Astrocyte (in vitro differentiated cells and primary cell): ENCODE measurements around the gene EPHB1.

ENCODE experiments used
- EZH2 ChIP-seq: IDR thresholded peaks from 2 replicates; pipeline ENCODE4 v1.6.1; 2012; ENCODE audit warnings: mild to moderate bottlenecking, low read length, inconsistent platforms; ENCODE audit not compliant: insufficient read depth
- TF ChIP-seq, protein P1 (sequence below): IDR thresholded peaks from 2 replicates; pipeline ENCODE4 v1.5.1; 2011; ENCODE audit warnings: low read depth, mild to moderate bottlenecking, inconsistent platforms, low read length, moderate library complexity; ENCODE audit not compliant: insufficient read depth

DNA sequence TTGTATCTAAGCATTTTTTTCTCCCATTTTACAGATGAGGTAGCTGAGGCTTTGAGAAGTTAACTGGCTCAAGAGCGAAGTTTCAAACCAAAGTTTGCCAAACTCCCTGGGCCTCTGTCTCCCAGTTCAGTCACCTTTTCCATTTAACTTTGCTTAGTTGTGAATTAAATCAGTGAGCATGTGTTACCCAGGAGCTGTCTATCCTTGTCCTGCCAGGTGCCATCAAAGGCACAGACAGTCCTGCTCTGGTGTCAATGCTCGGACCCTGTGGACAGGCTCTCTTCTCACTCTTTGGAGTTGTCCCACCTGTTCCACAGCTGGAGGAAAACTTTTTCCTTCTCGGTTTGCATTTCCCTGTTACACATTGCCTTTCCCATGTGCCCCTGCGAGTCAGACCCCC is 8.6 kb downstream of the EPHB1 start:
- TF ChIP-seq, protein P1, sequence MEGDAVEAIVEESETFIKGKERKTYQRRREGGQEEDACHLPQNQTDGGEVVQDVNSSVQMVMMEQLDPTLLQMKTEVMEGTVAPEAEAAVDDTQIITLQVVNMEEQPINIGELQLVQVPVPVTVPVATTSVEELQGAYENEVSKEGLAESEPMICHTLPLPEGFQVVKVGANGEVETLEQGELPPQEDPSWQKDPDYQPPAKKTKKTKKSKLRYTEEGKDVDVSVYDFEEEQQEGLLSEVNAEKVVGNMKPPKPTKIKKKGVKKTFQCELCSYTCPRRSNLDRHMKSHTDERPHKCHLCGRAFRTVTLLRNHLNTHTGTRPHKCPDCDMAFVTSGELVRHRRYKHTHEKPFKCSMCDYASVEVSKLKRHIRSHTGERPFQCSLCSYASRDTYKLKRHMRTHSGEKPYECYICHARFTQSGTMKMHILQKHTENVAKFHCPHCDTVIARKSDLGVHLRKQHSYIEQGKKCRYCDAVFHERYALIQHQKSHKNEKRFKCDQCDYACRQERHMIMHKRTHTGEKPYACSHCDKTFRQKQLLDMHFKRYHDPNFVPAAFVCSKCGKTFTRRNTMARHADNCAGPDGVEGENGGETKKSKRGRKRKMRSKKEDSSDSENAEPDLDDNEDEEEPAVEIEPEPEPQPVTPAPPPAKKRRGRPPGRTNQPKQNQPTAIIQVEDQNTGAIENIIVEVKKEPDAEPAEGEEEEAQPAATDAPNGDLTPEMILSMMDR: no peak
- no peak for TF ChIP-seq EZH2
